ENCODE results near the gene CLSTN1. TPM values are rescaled to one million over a fixed set of nuclear protein-coding genes. Genes with fewer than 3 reads are reported as not detected.

The CLSTN1 gene
- total and polyA plus RNA-seq, 10 of the 15 experiments (the other 5 are each of a cell fraction or from before 2014, with no cell fraction given), result 2.7 to 64.4 (median 23.2) TPM

DNA sequence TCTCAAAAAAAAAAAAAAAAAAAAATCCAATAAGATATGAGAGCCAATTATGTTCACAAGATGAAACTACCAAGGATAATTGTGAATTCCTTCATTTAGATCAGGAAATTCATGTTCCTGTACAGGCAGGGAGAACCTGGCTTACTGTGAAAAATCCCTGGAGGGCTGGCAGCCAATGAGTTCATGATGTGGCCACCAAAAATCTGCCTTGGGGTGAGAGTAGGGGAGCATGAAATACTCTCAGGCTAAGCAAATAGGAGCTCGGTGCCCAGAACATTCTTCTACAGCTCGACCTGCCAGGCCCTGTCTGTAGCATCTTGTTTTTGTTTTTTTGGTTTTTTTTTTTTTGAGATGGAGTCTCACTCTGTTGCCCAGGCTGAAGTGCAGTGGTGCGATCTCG, 122.1 kb downstream of the CLSTN1 start:
- ATAC-seq (no peak), DNase-seq (ENCODE audit: low read depth, low spot score) (no peak), FAIRE-seq (no peak)
- ChIA-PET SMC1A (ENCODE audit: uncharacterized antibody, unreplicated experiment) (no interaction called here), CTCF (interaction anchor here (1.0 to 6.2 kb wide), 5 partner anchors 37 to 86 kb away, joined by 3 to 34 read pairs (median 5); partner anchors contain the start of gene PIK3CD), POLR2A (interaction anchor here (1.1 kb wide), 1 partner anchor 9 kb away, joined by 4 read pairs; no protein-coding TSS in a partner anchor), RAD21 (ENCODE audit: unreplicated experiment) (no interaction called here)
- Histone ChIP-seq H3K4me3 (no peak overlapping the region), H3K27me3 (replicated peaks in 1 of 2; ENCODE audit: control insufficient read depth in 2 of 2, insufficient read depth in 2 of 2, low read length in 1 of 2) (no peaks in the 10 kb centered on the region), H3K4me2 (ENCODE audit: control insufficient read depth, insufficient read depth) (no peak overlapping the region), H3K36me3 (ENCODE audit: control insufficient read depth in 2 of 2, insufficient read depth in 2 of 2, low read length in 1 of 2) (peaks cover 12 to 26% of the 10 kb centered on the region in 2 experiments; a peak in 3 of 4 replicates), H3K27ac (ENCODE audit: control insufficient read depth, insufficient read depth) (no peak overlapping the region), H3K79me2 (ENCODE audit: control insufficient read depth, insufficient read depth, low read length) (peaks cover 41% of the 10 kb centered on the region), H2AFZ (ENCODE audit: control insufficient read depth, low read depth, low read length) (no peak overlapping the region), H3K4me1 (ENCODE audit: control insufficient read depth, insufficient read depth, low read length) (peaks cover 16% of the 10 kb centered on the region), H3K9me3 (replicated peaks; ENCODE audit: control insufficient read depth, insufficient read depth, low read length) (peaks cover 12% of the 10 kb centered on the region), H4K20me1 (ENCODE audit: control insufficient read depth, insufficient read depth) (no peaks in the 10 kb centered on the region), H3K9ac (ENCODE audit: control insufficient read depth, insufficient read depth, low read length) (no peak overlapping the region)
- in situ Hi-C loops (cut with MboI) (no loop called here), intact Hi-C loops (cut with micrococcal nuclease; ENCODE audit: unreplicated experiment) (no loop called here)
- 83% methylated on average over 4 of the region's 4 CpGs for WGBS (ENCODE audit: insufficient coverage, insufficient replicate concordance, low lambda C conversion rate, missing lambda C conversion rate)
- BruUV-seq (replicated peaks), result no TSS peak
- TF ChIP-seq RELA (IDR thresholded peaks at IDR 0.05; ENCODE audit: borderline replicate concordance, partially characterized antibody), result no peak

DNA sequence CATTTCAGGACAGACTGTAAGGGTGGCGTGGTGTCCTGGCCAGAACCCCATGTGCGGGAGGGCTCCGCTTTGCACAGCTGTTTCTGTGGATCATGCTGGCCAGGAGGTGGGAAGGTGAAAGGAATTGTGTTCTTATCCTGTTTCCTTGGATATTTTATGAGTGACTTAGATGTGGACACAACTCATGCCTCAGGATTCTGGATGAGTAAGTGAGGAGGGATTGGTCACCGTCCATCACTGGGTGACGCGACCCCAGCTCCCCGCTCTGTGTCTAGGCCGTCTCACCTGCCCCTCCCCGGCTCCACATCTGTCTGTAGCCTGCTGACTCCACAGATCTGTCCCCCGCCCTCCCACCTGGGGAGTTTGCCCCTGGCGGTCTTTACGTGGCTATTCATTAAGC, 123.4 kb downstream of the CLSTN1 start:
- no peak for FAIRE-seq
- Histone ChIP-seq H3K9ac (ENCODE audit: control insufficient read depth, insufficient read depth, low read length) (no peak overlapping the region), H3K36me3 (ENCODE audit: control insufficient read depth in 2 of 2, insufficient read depth in 2 of 2, low read length in 1 of 2) (peaks cover 12 to 28% of the 10 kb centered on the region in 2 experiments), H3K9me3 (replicated peaks; ENCODE audit: control insufficient read depth, insufficient read depth, low read length) (peaks cover 12% of the 10 kb centered on the region), H3K27ac (ENCODE audit: control insufficient read depth, insufficient read depth) (no peak overlapping the region), H3K27me3 (replicated peaks in 1 of 2; ENCODE audit: control insufficient read depth in 2 of 2, insufficient read depth in 2 of 2, low read length in 1 of 2) (no peaks in the 10 kb centered on the region), H3K79me2 (ENCODE audit: control insufficient read depth, insufficient read depth, low read length) (peaks cover 38% of the 10 kb centered on the region), H2AFZ (ENCODE audit: control insufficient read depth, low read depth, low read length) (no peak overlapping the region), H3K4me3 (no peak overlapping the region), H3K4me2 (ENCODE audit: control insufficient read depth, insufficient read depth) (no peak overlapping the region), H4K20me1 (ENCODE audit: control insufficient read depth, insufficient read depth) (no peaks in the 10 kb centered on the region), H3K4me1 (ENCODE audit: control insufficient read depth, insufficient read depth, low read length) (peaks cover 16% of the 10 kb centered on the region)
- DNase-seq (ENCODE audit: low read depth, low spot score), result no peak
- ChIA-PET CTCF (no interaction called here), SMC1A (ENCODE audit: uncharacterized antibody, unreplicated experiment) (no interaction called here), POLR2A (interaction anchor here (0.6 kb wide), 1 partner anchor 45 kb away, joined by 4 read pairs; no protein-coding TSS in a partner anchor), RAD21 (ENCODE audit: unreplicated experiment) (no interaction called here)
- 94% methylated on average over 12 of the region's 12 CpGs for WGBS (ENCODE audit: insufficient coverage, insufficient replicate concordance, low lambda C conversion rate, missing lambda C conversion rate)
- in situ Hi-C loops (cut with MboI), result no loop called here
- TF ChIP-seq EED (IDR thresholded peaks at IDR 0.05; ENCODE audit: low read depth), result no peak
- no peak for ATAC-seq
- intact Hi-C loops (cut with micrococcal nuclease; ENCODE audit: unreplicated experiment), result no loop called here
- no TSS peak for BruUV-seq (replicated peaks)
